HepG2 (cell line): ENCODE data around the gene ADPRM. TPM values are rescaled to one million over a fixed set of nuclear protein-coding genes. Genes with fewer than 3 reads are reported as not detected.
A peak's percentile ranks its signal among the peaks of the same experiment; 100 is the strongest.

Experiments used
- AKAP8 ChIP-seq: sonication (generic); formaldehyde crosslinking; IDR thresholded peaks from 2 replicates; pipeline ENCODE4 v1.5.1; 2020; ENCODE audit warnings: mild to moderate bottlenecking, missing genetic modification reagents
- ELF1 ChIP-seq: sonication (generic); formaldehyde crosslinking; IDR thresholded peaks from 2 replicates; pipeline ENCODE4 v1.4.0; 2020; ENCODE audit warnings: missing genetic modification reagents
- HNRNPL ChIP-seq: fragments of 200-400 bp; formaldehyde crosslinking; IDR thresholded peaks from 2 replicates; pipeline ENCODE4 v1.6.1; 2017; ENCODE audit warnings: mild to moderate bottlenecking, low read depth, low read length
- HOXA5 ChIP-seq: sonication (generic); formaldehyde crosslinking; IDR thresholded peaks from 2 replicates; pipeline ENCODE4 v1.4.0; 2020; ENCODE audit warnings: missing genetic modification reagents
- ISX ChIP-seq: sonication (generic); formaldehyde crosslinking; conservative IDR thresholded peaks from 2 replicates; pipeline ENCODE4 v1.5.0; 2020; ENCODE audit warnings: missing genetic modification reagents
- JUND ChIP-seq: sonication (generic); formaldehyde crosslinking; IDR thresholded peaks from 2 replicates; pipeline ENCODE4 v1.8.0; 2022; ENCODE audit warnings: mild to moderate bottlenecking, missing genetic modification reagents
- MBNL3 ChIP-seq: fragments of 250-450 bp; sonication (Bioruptor Pico); conservative IDR thresholded peaks from 2 replicates; pipeline ENCODE4 v1.8.0; 2022; ENCODE audit warnings: mild to moderate bottlenecking, inconsistent platforms
- MEIS2 ChIP-seq: sonication (generic); formaldehyde crosslinking; IDR thresholded peaks from 2 replicates; pipeline ENCODE4 v1.9.0; 2021; ENCODE audit warnings: mild to moderate bottlenecking, missing genetic modification reagents
- TAF15 ChIP-seq: fragments of 200-400 bp; formaldehyde crosslinking; IDR thresholded peaks from one replicate; pipeline ENCODE4 v1.6.1; 2018; ENCODE audit warnings: mild to moderate bottlenecking, low read depth, low read length; ENCODE audit not compliant: poor library complexity, severe bottlenecking
- TBX2 ChIP-seq: sonication (generic); formaldehyde crosslinking; IDR thresholded peaks from 2 replicates; pipeline ENCODE4 v1.5.0; 2020; ENCODE audit warnings: missing genetic modification reagents, mild to moderate bottlenecking, borderline replicate concordance
- ZBTB44 ChIP-seq: sonication (generic); formaldehyde crosslinking; IDR thresholded peaks from 2 replicates; pipeline ENCODE4 v1.4.0; 2020; ENCODE audit warnings: missing genetic modification reagents
- ZNF160 ChIP-seq: sonication (generic); formaldehyde crosslinking; IDR thresholded peaks from 2 replicates; pipeline ENCODE4 v1.8.0; 2022; ENCODE audit warnings: mild to moderate bottlenecking, inconsistent platforms, missing genetic modification reagents
- ZNF234 ChIP-seq: sonication (generic); formaldehyde crosslinking; conservative IDR thresholded peaks from 2 replicates; pipeline ENCODE4 v1.5.1; 2020; ENCODE audit warnings: mild to moderate bottlenecking, missing genetic modification reagents
- ZNF33B ChIP-seq: sonication (generic); formaldehyde crosslinking; IDR thresholded peaks from 2 replicates; pipeline ENCODE4 v1.5.1; 2020; ENCODE audit warnings: mild to moderate bottlenecking, missing genetic modification reagents
- ZNF678 ChIP-seq: sonication (generic); formaldehyde crosslinking; IDR thresholded peaks from 2 replicates; pipeline ENCODE4 v1.4.0; 2020; ENCODE audit warnings: mild to moderate bottlenecking, missing genetic modification reagents
- polyA plus RNA-seq, 8 experiments: library from polyadenylated mRNA; depleted of rRNA in 3 of 8; stranded (reverse) in 7 of 8; unstranded in 1 of 8; fragments of >200 nt; fragmentation: Illumina TruSeq in 4 of 8; extraction: Trizol in 4 of 8; gene quantifications; 2 replicates each; pipeline versions ENCODE4 v1.2.1 to v1.2.3, GENCODE V29; 2011 to 2016; ENCODE audit warnings: low read depth in 4 of 8, missing spikeins in 1 of 8, mixed read lengths in 1 of 8; ENCODE audit not compliant: insufficient read depth in 1 of 8
- total RNA-seq, 5 experiments: library from RNA; depleted of rRNA; stranded (reverse); fragments of >200 nt; fragmentation: Illumina TruSeq; extraction: Trizol; gene quantifications; 2 replicates each; pipeline ENCODE4 v1.2.3, GENCODE V29; 2016; ENCODE audit warnings: low read depth in 1 of 5
- TF ChIP-seq, protein P1 (sequence below): sonication (generic); formaldehyde crosslinking; IDR thresholded peaks from 2 replicates; pipeline ENCODE4 v1.4.0; 2020; ENCODE audit warnings: missing genetic modification reagents
- TF ChIP-seq, protein P2 (sequence below): sonication (generic); formaldehyde crosslinking; IDR thresholded peaks from 2 replicates; pipeline ENCODE4 v1.4.0; 2020; ENCODE audit warnings: mild to moderate bottlenecking, missing genetic modification reagents

ADPRM gene
- total and polyA plus RNA-seq, 2 of the 13 experiments (the other 11 are each of a cell fraction or from before 2014, with no cell fraction given): 5.6 to 10.8 TPM

DNA sequence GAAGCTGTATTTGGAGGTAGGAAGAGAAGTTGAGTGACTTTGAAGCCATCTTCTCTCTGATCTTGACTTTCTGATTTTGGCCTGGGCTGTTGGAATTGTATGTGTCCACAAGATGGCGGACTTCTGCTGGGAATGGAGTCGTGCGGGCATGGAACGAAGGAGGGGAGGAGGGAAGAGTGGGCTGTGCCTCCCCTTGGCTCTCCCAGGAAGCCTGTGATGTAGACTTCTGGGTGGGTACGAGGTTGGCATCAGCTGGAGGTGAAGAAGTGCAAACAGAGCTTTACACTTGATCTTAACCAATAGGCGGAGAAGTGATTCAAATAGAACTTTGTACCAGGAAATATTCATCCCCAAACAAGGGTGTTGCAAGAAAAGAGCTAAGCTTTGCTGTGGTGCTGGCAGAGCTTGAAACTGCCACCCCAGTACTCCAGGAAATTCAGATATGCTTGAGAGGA lies 39.8 kb downstream of the ADPRM start (continued):
- TF ChIP-seq AKAP8 (CRISPR knock-in tag) (no peak), ZNF160 (CRISPR knock-in tag) (no peak), ZBTB44 (CRISPR knock-in tag) (no peak), HNRNPL (peak; percentile 76; the same call in 1 of the 2 replicates), ZNF678 (CRISPR knock-in tag) (no peak), TAF15 (no peak), ZNF33B (no peak), ELF1 (CRISPR knock-in tag) (peak; percentile 27; the same call in 1 of the 2 replicates), JUND (CRISPR knock-in tag) (no peak), MEIS2 (CRISPR knock-in tag) (no peak), MBNL3 (CRISPR knock-in tag) (no peak), ISX (CRISPR knock-in tag) (no peak), HOXA5 (CRISPR knock-in tag) (no peak), ZNF234 (CRISPR knock-in tag) (no peak), TBX2 (peak; percentile 59)
- TF ChIP-seq, protein P1, sequence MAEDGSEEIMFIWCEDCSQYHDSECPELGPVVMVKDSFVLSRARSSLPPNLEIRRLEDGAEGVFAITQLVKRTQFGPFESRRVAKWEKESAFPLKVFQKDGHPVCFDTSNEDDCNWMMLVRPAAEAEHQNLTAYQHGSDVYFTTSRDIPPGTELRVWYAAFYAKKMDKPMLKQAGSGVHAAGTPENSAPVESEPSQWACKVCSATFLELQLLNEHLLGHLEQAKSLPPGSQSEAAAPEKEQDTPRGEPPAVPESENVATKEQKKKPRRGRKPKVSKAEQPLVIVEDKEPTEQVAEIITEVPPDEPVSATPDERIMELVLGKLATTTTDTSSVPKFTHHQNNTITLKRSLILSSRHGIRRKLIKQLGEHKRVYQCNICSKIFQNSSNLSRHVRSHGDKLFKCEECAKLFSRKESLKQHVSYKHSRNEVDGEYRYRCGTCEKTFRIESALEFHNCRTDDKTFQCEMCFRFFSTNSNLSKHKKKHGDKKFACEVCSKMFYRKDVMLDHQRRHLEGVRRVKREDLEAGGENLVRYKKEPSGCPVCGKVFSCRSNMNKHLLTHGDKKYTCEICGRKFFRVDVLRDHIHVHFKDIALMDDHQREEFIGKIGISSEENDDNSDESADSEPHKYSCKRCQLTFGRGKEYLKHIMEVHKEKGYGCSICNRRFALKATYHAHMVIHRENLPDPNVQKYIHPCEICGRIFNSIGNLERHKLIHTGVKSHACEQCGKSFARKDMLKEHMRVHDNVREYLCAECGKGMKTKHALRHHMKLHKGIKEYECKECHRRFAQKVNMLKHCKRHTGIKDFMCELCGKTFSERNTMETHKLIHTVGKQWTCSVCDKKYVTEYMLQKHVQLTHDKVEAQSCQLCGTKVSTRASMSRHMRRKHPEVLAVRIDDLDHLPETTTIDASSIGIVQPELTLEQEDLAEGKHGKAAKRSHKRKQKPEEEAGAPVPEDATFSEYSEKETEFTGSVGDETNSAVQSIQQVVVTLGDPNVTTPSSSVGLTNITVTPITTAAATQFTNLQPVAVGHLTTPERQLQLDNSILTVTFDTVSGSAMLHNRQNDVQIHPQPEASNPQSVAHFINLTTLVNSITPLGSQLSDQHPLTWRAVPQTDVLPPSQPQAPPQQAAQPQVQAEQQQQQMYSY (CRISPR knock-in tag): no peak
- TF ChIP-seq, protein P2, sequence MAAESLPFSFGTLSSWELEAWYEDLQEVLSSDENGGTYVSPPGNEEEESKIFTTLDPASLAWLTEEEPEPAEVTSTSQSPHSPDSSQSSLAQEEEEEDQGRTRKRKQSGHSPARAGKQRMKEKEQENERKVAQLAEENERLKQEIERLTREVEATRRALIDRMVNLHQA: no peak
